NCI-H2196 (cell line): ENCODE results near the gene IGFN1.

Experiments used
- DNase-seq: peaks from one replicate; lab custom pipeline; 2025; ENCODE audit not compliant: unreplicated experiment; lab: John Stamatoyannopoulos, UW

Gene IGFN1

GRCh38 chr1:201184307-201185122, 6.1 kb upstream of the IGFN1 start:
- peak; percentile 21 for DNase-seq

- no peak for DNase-seq
Measured at GRCh38 chr1:201185123-201185453, 5.5 kb upstream of the IGFN1 start.

- DNase-seq: no peak
Measured at GRCh38 chr1:201185527-201186128, 5.0 kb upstream of the IGFN1 start.

DNA sequence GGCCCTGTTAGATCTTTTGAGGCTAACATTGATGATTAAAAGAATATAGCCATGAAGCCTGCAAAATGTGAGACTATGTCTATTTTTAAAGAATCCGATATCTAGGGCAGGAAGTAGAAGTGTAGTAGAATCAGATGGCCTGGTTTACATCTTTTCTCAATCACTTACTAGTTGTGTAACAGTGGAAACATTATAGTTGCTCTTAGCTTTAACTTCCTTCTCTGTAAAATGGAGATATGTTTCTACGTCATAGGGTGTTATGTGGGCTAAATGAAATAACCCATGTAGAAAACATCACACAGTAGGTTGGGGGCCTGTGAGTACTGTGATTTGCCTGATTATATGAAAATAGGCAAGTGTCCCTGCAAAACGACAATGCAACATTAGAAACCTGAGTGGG, 4.4 kb upstream of the IGFN1 start:
- DNase-seq: no peak

GRCh38 chr1:201189085-201189484, 1.5 kb upstream of the IGFN1 start:
- no peak for DNase-seq

- DNase-seq: no peak
Measured at GRCh38 chr1:201190005-201190404, 619 bp upstream of the IGFN1 start.

DNA sequence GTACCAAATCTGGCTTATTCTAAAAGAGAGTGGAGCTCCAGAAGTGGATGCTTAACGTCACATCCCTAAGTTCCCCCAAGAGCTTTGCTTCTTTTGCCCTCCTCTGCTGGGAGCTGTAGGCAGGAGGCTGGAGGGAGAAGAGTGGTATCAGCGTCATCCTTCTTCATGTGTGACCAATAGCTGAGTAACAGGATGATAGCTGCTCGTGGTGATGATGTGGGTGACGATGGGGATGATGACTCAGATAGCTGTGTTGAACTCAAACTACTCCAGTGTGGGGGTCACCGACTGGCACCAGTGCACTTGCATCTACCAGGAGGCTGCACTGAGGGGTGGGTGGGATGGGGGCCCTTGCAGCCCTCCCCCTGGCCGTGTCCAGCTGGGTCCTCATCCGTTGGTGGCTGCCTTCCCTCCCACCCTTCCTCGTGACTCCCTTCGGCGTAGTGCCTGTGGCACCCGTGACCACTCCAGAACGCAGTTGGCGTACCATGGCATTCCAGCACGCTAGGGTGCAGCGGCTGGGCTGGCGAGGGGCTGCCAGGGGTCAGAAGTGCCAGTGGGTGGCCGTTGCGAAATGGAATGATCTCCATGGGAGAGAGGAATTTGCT, 1.1 kb downstream of the IGFN1 start:
- DNase-seq: no peak

DNA sequence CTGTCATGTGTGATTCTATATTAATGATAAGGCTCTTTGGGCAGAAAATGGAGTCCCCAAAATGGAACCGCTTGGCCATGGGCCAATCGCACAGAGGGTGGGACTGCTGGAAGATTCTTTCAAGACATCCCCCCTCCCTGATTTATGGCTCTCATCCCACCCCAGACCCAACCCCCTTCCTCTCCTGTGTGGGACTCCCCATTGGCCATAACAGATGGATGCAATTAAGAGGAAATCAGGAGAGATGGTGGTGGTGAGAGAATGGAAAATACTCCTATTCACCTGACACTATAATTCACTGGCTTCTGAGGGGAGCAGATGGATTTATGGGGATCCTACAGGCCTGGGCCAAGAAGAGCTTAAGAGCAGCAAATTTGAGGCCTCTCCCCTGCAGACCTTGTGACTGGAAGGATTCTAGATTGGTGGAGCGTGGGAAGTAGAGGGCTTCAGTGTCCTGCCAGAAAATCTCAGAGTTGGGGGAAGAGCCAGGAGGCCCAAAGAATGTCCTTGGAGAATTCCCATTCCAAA, 1.7 kb downstream of the IGFN1 start:
- DNase-seq: no peak

- no peak for DNase-seq
Measured at GRCh38 chr1:201194046-201194445, 3.4 kb downstream of the IGFN1 start.

GRCh38 chr1:201198598-201198997, 8.0 kb downstream of the IGFN1 start:
- DNase-seq: no peak

- no peak for DNase-seq
Measured at GRCh38 chr1:201205036-201205435, 14.4 kb downstream of the IGFN1 start.

GRCh38 chr1:201206176-201206575, 15.6 kb downstream of the IGFN1 start:
- DNase-seq: no peak

DNA sequence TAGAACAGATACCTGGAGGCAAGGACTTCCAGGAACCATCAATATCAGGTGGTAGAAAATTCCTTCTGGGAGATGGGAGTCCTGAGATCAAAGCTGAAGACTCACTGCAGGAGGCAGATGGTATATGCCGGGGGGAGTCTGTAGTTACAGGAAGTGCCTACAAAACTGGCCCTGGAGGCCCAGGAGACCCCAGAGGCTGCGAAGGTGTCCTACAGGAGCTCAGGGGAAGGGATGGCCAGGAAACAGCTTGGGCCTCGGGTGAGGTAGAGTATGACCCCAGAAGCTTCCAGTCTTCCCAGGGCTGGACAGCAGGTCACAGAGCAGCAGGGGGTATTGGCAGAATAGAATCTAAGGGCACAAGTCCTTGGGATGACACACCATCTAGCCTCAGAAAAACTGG, 16.4 kb downstream of the IGFN1 start:
- DNase-seq: no peak

DNA sequence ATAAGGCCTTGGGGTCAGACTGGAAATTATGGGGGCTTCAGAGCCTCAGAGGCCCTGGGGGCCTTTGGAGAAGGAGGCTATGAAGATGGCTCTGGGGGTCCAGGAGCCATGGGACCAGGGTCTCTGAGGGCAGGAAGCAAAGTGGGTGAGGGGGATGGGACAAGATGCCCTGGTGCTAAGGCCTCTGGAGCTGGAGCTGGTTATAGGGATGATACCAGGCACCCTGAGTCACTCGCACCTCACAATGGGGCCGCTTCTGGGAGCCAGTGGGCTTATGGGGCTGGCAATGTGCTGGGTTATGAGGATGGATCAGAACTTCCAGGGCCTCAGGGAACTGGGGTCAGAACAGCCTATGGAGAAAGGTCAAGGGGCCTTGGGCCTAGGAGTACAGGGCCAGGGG, 17.6 kb downstream of the IGFN1 start:
- no peak for DNase-seq

DNA sequence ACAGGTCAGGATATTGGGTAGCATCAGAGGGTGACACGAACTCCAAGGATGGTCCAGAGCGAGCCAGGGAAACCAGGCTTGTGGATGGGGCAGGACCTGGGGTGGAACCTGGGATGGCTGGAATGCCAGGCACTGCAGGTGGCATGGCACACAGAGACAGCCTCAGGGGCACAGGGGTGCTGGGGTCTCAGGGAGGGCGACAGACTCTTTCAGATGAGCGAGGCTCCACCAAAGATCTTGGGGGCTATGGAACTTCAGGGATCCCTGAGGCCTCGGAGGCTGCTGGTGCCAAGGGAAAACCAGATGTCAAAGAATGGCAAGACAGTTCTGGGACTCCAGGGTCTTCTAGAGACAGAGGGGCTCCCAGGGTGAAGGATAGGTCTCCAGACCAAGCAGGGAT, 21.4 kb downstream of the IGFN1 start:
- DNase-seq: no peak

DNA sequence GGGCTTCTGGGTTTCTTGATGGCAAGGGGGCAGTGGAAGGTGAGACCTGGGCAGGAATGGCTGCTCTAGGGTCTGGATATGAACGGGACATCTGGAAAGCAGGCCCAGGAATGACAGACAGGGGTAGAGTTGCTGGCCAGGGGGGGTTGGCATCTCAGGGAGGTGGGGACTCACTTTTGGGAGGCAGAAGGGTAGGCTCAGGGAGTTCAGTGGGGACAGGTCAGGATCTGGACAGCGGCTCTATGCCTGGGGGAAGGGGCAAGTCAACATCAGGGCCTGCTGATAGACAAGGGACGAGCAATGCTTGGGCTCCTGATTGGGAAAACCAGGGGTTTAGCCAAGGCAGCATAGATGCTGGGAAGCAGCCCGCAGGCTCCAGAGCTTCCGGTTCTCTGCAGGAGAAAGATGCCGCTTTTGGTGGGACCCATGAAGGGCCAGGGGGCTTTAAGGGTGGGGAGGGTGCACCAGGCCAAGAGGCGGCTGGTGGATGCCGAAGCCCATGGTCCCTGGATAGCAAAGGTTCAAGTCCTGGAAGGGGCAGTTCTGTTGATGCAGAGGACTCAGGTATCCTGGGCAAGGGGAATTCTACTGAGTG, 21.9 kb downstream of the IGFN1 start:
- DNase-seq: no peak

DNA sequence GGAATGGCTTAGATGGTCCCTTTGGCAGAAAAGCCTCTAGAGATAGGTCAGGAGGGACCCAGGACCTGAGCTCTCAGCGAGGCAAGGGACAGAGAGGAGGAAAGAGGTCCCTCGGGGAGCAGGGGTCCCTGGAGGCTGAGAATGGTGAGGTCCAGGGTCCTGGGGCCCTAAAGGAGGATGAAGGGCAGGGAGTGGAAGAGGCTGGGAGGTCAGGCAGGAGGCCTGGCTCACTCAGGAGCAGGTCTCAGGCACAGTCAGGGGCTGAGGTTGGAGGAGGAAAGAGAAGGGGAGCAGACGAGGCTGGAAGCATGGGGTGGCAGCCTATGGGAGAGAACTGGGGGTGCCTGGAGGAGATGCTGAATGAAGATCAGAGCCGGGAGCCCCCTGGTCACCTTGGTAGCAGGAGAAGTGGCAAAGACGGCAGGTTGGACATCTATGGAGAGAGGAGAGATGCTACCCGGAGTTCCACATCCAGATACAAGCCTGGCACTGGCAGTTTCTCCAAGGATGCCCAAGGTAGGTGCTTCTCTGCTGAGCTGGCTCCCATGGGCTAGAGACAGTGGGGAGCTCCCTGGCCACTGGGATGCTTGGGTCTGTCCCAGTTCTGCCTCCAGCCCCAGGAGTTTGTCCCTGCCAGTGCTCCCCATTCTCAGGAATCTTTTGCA, 22.6 kb downstream of the IGFN1 start:
- DNase-seq: no peak

DNA sequence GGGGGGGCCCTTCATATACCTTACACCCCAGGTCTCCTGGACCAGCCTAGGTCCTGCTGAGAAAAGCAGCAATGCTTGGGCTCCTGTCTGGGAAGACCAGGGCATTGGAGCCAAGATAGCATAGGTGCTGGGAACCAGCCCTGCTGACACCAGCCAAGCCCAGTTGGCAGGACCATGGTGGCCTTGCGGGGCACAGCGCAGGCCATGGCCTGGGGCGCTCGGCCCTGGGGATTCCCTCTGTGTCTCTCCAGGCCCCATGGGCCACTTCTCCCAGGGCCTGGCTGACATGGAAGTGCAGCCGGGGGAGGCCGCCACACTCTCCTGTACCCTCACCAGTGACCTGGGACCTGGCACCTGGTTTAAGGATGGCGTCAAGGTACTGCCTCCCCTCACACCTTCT, 23.3 kb downstream of the IGFN1 start:
- DNase-seq: no peak

- DNase-seq: no peak
Measured at GRCh38 chr1:201214461-201214860, 23.8 kb downstream of the IGFN1 start.

GRCh38 chr1:201214886-201215285, 24.3 kb downstream of the IGFN1 start:
- no peak for DNase-seq
